NCI-H69 (cell line): ENCODE results near the gene CCDC170.

ENCODE experiments used
- DNase-seq: peaks from one replicate; lab custom pipeline; 2025; lab: John Stamatoyannopoulos, UW

CCDC170 gene

DNA sequence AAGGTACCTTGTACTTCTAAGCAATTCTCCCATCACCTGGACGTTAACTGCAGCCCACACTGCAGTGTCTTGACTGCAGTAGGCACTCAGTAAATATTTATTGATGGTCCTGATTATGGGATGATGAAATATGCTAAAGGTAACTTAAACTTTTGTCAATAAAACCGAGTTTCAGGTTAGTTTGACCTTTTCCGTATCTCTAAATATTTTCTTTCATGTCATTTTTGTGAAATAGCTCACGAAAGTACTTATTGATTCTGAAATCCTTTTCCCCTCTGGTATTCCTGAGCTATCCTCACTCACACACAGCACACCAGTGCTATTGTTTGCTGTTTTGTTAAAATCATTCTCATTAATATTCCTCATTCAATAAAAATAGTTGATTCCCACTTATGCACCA is 164.3 kb downstream of the CCDC170 start:
- no peak for DNase-seq

DNA sequence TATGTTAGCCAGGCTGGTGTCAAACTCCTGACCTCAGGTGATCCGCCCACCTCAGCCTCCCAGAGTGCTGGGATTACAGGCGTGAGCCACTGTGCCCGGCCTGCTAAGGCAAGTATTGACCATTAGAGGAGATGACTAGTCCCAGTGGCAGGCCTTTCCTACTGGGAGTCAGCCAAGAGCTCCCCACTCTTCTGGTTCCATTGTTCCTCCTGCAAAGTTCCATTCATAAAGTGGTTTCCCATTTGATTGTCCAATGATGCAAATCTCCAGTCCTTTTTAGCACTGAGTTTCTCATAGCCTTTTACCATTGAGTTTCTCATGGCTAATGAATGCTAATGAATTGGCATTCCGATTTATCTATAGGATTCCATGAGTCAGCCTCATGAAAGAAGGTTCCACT is 165.4 kb downstream of the CCDC170 start:
- DNase-seq, result no peak

DNA sequence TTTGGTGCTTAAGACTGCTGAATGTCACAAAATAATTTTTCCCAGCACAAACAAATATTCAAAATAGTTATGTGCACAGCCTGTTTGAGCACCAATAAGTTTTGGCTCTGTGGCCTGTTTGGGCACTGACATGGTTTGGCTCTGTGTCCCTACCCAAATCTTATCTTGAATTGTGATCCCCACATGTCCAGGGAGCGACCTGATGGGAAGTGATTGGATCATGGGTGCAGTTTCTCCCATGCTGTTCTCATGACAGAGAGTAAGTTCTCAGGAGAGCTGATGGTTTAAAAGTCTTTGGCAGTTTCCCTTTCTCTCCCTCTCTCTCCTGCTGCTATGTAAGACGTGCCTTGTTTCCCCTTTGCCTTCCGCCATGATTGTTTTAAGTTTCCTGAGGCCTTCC is 167.7 kb downstream of the CCDC170 start:
- no peak for DNase-seq

DNA sequence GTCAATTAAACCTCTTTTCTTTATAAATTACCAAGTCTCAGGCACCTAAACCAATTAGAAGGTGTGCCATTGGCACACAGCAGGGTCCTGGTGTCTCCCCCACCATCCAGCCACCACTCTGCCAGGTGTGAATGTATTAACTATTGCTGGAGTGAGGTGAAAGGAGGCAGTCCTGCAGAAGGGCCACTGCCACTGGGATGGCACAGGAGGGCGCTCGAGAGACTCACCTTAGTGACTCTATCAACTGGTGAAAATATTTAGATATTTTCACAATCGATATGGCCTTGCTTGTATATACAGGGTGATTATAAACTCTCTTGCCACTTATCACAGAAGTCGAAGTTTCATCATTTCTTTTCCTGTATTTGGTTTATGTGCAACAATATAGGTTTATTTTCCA is 168.1 kb downstream of the CCDC170 start:
- DNase-seq, result peak; percentile 16

DNA sequence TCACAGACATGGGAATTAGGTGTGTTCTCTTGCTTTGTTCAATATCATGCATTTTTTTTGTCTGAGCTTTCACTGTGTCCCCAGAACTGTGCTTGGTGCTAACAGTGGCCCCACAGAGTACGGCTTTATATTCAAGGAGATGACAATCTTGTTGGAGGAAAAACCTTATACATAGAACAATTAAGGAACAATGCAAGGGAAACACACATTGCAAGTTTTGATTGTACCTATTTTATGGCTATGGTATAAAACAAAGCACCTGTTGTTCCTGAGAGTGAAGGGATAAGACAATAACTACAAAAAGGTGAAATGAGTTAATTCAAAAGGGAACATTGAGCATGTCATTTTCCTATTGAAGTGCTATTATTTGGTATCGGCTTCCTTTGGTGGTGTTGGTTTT is 169.7 kb downstream of the CCDC170 start:
- no peak for DNase-seq

DNA sequence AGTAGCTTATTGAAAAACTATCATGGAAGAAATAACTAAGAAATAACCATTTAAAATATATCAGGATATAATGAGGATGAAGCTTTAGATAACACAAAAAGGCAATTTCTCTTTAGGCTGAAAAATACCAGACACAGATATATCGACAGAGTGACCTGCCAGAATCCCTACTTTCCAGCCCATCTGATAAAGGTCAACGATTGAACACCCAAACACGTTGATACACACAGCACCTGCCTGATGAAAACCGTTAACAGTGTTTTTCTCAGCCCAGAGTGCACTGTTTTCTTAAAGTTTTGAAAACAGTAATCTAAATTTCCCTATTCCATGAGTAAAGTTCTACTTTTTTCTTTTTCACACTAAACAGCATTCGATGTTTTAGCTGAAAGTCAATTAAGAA is 170.6 kb downstream of the CCDC170 start:
- no peak for DNase-seq

DNA sequence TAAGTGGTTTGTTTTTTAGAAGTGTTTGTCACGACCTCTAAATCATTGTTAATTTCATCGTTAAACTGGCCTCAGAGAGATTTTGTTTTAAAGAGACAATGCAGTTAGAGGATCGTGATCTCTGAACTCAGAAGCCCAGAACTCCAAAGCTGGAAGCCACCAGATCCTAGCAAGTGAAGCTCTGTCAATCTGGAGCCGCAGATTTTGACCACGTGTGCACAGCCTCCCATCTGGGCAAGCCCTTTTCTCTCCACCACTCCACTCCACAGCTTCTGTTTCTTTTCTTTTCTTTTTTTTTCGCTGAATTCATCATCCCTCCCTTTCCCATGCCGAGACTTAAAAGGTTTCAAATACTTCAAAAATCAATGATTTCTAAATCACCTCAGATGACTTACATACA is 171.5 kb downstream of the CCDC170 start:
- DNase-seq, result no peak

DNA sequence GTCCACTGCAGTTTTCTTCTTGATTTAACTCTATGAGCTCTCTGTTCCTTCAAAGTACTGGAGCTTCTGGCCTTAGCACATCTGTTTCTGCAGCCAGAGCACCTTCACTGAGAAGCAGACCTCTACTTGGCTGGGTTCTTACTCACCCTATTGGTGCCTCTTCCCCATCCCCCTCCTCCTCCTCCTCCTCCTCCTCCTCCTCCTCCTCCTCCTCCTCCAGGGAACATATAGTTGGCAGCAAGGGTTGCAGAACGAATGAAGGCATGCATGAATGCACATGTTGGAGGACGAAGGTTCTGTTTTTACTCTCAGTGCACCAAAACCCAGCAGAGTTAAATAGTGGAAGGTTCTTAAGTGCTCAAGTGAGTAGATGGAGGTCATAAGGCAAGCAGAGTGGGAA is 172.7 kb downstream of the CCDC170 start:
- no peak for DNase-seq

DNA sequence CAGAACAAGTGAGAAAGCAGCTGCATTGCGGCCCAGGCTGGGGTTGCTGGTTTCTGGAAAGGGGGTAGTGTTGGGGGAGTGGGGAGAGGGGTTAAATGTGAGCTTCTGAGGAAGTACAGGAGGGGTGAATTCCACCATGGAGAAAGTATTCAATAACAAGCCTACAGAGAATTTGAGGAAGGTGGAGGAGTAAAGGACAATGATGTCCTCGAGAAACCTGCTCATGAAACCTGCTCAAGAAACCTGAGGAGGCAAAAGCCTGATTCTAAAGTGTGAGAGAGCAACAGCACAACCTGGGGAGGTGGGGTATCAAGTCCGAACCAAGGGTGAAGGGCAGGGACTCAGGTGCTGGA is 175.4 kb downstream of the CCDC170 start:
- no peak for DNase-seq

DNA sequence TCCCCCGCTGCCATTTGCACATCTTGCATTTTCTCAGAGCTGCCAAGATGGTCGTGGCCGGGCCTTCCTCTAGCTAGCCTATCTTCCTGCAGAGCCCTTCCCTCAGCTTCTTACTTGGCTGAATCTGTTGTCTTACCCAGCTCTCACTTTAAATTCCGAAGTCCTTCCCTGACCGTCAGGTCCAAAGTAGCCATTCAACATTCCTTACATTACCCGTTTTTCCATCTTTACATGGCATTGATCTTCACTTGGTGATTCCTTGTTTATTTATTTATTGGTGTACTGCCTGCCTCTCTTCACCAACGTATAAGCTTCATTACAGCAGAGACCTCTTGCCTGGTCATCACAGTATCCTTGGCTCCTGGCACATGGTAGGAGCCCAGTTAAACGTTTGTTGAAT is 176.3 kb downstream of the CCDC170 start:
- DNase-seq, result no peak
